Measurements from ENCODE around the gene LRRK2.

DNA sequence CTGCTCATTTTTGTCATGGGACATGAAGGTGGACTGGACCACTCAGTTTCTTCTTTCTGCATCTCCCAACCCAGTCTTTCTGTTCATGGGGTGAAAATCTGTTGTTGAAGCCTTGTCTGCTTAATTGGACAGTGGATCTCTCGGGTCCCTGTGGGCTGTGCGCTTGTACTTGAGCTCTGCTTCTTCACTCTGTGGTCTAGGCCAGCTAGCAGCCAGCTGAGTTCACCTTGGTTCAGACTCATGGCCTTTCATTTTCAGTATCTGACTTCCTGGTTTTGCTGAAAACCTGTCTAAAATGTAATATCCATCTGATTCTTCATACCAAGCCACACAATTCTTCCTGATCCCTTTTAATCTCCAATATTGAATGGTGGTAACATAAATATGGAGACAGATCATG, 117.2 kb downstream of the LRRK2 start:
- TF ChIP-seq, protein P1, sequence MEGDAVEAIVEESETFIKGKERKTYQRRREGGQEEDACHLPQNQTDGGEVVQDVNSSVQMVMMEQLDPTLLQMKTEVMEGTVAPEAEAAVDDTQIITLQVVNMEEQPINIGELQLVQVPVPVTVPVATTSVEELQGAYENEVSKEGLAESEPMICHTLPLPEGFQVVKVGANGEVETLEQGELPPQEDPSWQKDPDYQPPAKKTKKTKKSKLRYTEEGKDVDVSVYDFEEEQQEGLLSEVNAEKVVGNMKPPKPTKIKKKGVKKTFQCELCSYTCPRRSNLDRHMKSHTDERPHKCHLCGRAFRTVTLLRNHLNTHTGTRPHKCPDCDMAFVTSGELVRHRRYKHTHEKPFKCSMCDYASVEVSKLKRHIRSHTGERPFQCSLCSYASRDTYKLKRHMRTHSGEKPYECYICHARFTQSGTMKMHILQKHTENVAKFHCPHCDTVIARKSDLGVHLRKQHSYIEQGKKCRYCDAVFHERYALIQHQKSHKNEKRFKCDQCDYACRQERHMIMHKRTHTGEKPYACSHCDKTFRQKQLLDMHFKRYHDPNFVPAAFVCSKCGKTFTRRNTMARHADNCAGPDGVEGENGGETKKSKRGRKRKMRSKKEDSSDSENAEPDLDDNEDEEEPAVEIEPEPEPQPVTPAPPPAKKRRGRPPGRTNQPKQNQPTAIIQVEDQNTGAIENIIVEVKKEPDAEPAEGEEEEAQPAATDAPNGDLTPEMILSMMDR (conservative IDR thresholded peaks at IDR 0.05) = no peak
- TF ChIP-seq EZH2 (IDR thresholded peaks at IDR 0.05; ENCODE audit: low read depth) = no peak
